GM12874 (cell line): ENCODE measurements around the gene SLC7A14.

ENCODE experiments used
- CTCF ChIP-seq: IDR thresholded peaks from 2 replicates; pipeline ENCODE4 v1.5.1; 2011; ENCODE audit warnings: low read depth, mild to moderate bottlenecking, control low read depth, low read length, moderate library complexity; ENCODE audit not compliant: insufficient read depth

SLC7A14 gene

GRCh38 chr3:170454509-170454908, 131.4 kb downstream of the SLC7A14 start:
- no peak for TF ChIP-seq CTCF

- no peak for TF ChIP-seq CTCF
Measured at GRCh38 chr3:170450039-170450438, 135.8 kb downstream of the SLC7A14 start.

- TF ChIP-seq CTCF: no peak
Measured at GRCh38 chr3:170448584-170448983, 137.3 kb downstream of the SLC7A14 start.

DNA sequence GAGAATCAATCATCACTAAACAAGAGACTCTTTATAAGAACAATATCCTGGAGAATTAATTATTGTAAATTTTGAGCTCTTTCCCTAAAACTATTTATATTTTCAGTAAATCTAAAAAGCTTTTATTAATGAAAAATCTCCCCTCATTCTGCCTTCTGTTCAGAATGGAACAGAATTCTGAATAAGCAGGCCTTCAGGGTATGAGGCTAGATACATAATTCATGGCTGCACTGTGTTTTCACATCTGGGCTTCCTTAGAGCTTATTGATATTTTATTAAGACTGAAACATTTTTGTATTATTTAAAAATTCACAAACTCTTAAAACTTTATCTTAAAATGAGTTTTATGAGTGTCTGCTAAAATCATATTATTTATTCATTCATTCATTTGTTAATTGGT, 142.4 kb downstream of the SLC7A14 start:
- TF ChIP-seq CTCF: no peak

DNA sequence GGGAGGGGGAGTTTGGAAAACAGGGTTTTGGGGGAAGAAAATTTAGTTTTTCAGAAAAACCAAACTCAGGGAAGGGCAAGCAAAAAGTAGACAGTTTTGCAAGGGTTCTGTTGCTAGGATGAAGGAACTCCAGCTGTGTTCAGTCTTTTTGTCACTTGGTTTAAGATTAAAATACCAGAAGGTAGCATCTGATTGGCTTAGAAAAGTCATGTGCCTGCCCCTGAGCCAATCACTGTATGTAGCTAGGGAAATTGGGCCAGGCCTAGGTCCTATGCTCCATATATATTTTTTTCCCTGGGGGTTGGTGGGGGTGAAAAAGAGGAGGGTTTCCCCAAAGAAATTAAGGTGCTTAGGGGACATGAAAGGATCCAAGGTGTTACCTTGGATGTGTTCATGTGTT, 142.9 kb downstream of the SLC7A14 start:
- TF ChIP-seq CTCF: no peak

- TF ChIP-seq CTCF: no peak
Measured at GRCh38 chr3:170441412-170441811, 144.5 kb downstream of the SLC7A14 start.

DNA sequence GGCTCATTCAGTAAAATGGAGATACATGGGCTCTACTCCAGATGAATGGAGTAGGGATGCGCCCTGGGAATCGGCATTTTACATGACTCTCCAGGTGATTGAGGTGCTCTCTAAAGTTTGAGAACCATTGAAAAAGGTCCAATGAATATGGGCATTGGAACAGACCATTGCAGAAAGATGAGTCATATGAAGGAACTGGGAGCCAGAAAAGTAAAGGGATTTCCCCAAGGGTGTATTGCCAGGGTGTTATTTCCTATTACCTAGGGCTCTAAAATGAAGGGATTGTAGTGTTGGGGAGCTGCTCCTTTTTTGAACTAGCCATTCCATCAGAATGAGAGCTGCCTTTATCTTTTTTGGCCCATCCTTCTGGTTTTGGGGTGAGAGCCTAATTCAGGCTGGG, 145.5 kb downstream of the SLC7A14 start:
- TF ChIP-seq CTCF: no peak

- no peak for TF ChIP-seq CTCF
Measured at GRCh38 chr3:170438836-170439235, 147.0 kb downstream of the SLC7A14 start.
